ENCODE measurements around the gene ERC1. TPM values are rescaled to one million over a fixed set of nuclear protein-coding genes. Genes with fewer than 3 reads are reported as not detected.

Gene ERC1
- total RNA-seq, 1 experiment from 2014 or later = 12.3 TPM

DNA sequence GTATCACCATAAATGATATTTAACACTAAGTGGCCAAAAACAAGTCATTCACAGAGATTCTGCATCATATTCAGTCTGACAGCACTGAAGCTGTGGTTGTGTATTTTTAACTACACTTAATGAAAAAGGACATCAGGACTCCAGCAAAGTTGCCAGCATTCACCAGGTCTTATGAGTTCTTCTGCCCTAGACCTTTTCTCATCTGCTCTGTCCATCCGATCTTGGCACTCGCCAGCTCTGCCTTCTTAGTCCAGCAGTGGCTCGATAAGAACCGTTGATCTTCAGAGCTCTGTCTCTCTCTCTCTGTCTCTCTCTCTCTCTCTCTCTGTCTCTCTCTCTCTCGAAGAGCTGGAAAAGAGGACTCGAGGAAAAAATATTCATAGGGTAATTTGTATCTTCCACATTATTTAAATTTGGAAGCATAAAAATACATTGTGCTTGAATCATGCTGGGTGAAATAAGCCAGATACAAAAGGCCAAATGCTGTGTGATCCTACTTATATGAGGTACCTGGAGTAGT lies 371.2 kb downstream of the ERC1 start:
- no peaks in the 10 kb centered on the region for H3F3A ChIP-seq (ENCODE audit: low read length, unreplicated experiment)
- no peaks in the 10 kb centered on the region for H3K9me3 ChIP-seq (ENCODE audit: low read length)
- H3K9ac ChIP-seq (ENCODE audit: low read length) = no peak overlapping the region
- H2AFZ ChIP-seq (ENCODE audit: low read length) = no peak overlapping the region
- no peaks in the 10 kb centered on the region for H4K20me1 ChIP-seq (ENCODE audit: low read length)
- no peaks in the 10 kb centered on the region for H3K9me2 ChIP-seq (replicated peaks; ENCODE audit: low read length)
- no peak for DNase-seq
- H3K27me3 ChIP-seq (ENCODE audit: low read length) = no peaks in the 10 kb centered on the region
- no peaks in the 10 kb centered on the region for H3K4me1 ChIP-seq (ENCODE audit: insufficient read depth, low read length)
- CTCF ChIA-PET = no interaction called here
- POLR2A ChIA-PET (ENCODE audit: unreplicated experiment) = no interaction called here
- TF ChIP-seq, protein P1, sequence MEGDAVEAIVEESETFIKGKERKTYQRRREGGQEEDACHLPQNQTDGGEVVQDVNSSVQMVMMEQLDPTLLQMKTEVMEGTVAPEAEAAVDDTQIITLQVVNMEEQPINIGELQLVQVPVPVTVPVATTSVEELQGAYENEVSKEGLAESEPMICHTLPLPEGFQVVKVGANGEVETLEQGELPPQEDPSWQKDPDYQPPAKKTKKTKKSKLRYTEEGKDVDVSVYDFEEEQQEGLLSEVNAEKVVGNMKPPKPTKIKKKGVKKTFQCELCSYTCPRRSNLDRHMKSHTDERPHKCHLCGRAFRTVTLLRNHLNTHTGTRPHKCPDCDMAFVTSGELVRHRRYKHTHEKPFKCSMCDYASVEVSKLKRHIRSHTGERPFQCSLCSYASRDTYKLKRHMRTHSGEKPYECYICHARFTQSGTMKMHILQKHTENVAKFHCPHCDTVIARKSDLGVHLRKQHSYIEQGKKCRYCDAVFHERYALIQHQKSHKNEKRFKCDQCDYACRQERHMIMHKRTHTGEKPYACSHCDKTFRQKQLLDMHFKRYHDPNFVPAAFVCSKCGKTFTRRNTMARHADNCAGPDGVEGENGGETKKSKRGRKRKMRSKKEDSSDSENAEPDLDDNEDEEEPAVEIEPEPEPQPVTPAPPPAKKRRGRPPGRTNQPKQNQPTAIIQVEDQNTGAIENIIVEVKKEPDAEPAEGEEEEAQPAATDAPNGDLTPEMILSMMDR (conservative IDR thresholded peaks at IDR 0.05; ENCODE audit: low read depth, low read length) = no peak
- TF ChIP-seq EZH2phosphoT487 (IDR thresholded peaks at IDR 0.05; ENCODE audit: borderline replicate concordance, low read length) = no peak
- TF ChIP-seq EZH2 (IDR thresholded peaks at IDR 0.05; ENCODE audit: low read length, unreplicated experiment) = no peak
- H3K79me2 ChIP-seq (ENCODE audit: low read length) = no peaks in the 10 kb centered on the region
- H3K27ac ChIP-seq (ENCODE audit: low read length) = no peak overlapping the region
- no peak for ATAC-seq
- no TSS peak for BruUV-seq (replicated peaks)
- no peak overlapping the region for H3K4me2 ChIP-seq (ENCODE audit: low read length)
- intact Hi-C loops (cut with micrococcal nuclease) = no loop called here
- H3K4me3 ChIP-seq (ENCODE audit: low read length) = no peak overlapping the region
- H3K36me3 ChIP-seq (ENCODE audit: low read depth, low read length) = no peaks in the 10 kb centered on the region

DNA sequence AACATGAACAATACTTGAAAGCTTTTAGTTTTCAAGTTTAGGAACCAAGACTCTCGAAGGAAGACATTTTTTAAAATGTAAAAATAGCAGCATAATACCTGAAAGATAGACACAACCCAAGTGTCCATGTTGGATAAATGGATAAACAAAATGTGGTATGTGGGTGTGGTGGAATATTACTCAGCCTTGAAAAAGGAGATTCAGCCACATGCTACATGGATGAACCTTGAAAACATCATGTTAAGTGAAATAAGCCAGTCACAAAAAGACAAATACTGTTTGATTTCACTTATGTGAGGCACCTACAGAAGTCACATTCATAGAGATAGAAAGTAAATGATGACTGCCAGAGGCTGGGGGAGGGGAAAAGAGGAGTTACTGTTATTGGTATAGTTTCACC lies 374.7 kb downstream of the ERC1 start:
- BruUV-seq (replicated peaks) = no TSS peak
- Histone ChIP-seq H3K9me3 (ENCODE audit: low read length) (no peaks in the 10 kb centered on the region), H3K4me3 (ENCODE audit: low read length) (no peak overlapping the region), H3K79me2 (ENCODE audit: low read length) (no peaks in the 10 kb centered on the region), H3K27ac (ENCODE audit: low read length) (no peak overlapping the region), H3K36me3 (ENCODE audit: low read depth, low read length) (no peaks in the 10 kb centered on the region), H4K20me1 (ENCODE audit: low read length) (no peaks in the 10 kb centered on the region), H3K9ac (ENCODE audit: low read length) (no peak overlapping the region), H3K27me3 (ENCODE audit: low read length) (no peaks in the 10 kb centered on the region), H3K9me2 (replicated peaks; ENCODE audit: low read length) (no peaks in the 10 kb centered on the region), H2AFZ (ENCODE audit: low read length) (no peak overlapping the region), H3K4me1 (ENCODE audit: insufficient read depth, low read length) (no peaks in the 10 kb centered on the region), H3F3A (ENCODE audit: low read length, unreplicated experiment) (no peaks in the 10 kb centered on the region), H3K4me2 (ENCODE audit: low read length) (no peak overlapping the region)
- intact Hi-C loops (cut with micrococcal nuclease) = no loop called here
- ChIA-PET POLR2A (ENCODE audit: unreplicated experiment) (no interaction called here), CTCF (no interaction called here)
- TF ChIP-seq, protein P1 (conservative IDR thresholded peaks at IDR 0.05; ENCODE audit: low read depth, low read length) = no peak
- TF ChIP-seq EZH2phosphoT487 (IDR thresholded peaks at IDR 0.05; ENCODE audit: borderline replicate concordance, low read length) (no peak), EZH2 (IDR thresholded peaks at IDR 0.05; ENCODE audit: low read length, unreplicated experiment) (no peak)
- DNase-seq (no peak), ATAC-seq (no peak)

DNA sequence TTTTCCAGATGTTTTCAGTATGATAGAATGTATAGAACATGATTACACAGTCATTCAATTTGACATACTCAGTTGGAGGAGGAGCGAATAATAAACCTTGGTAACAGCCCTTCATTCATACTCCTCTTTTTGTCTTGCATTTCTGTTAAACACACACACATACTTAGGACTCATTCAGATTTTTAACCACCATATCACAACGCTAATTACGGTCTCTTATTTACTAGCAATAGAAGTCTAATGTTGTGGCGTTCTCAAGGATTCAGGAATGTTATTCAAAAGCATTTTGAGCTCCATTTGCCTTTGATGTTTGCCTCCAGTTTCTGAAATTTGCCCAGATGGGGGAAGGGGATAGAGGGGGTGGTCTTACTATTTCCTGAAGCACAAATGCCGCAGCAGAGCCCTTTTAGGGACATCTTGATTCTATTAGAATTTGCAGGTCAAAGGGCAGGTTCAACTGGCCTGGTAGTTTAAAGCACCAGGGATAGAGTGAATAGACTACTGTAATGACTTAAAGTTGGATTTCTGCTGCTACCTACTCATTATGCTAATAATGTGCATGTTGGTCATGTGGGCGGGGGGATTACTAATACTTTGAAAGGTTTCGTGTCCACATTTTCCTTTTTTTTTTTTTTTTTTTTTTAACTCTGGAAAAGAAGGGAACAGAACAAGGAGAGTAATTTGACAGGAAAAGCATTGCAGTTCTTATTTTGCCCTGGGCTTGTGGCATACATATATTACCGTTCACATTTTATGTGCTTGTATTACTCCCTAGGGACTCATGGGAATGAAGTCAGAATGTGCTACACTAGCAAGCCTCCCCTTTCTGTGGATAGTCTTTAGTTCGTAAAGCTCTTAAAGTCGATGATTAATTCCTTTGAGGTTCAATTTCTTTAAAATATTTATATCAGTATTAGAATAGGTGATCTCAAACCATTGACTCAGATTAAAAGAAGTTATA lies 376.6 kb downstream of the ERC1 start:
- H3K4me3 ChIP-seq (ENCODE audit: low read length) = no peak overlapping the region
- CTCF ChIA-PET = no interaction called here
- no TSS peak for BruUV-seq (replicated peaks)
- no peaks in the 10 kb centered on the region for H3K79me2 ChIP-seq (ENCODE audit: low read length)
- no peak overlapping the region for H2AFZ ChIP-seq (ENCODE audit: low read length)
- DNase-seq = no peak
- no peaks in the 10 kb centered on the region for H3K27me3 ChIP-seq (ENCODE audit: low read length)
- ATAC-seq = no peak
- intact Hi-C loops (cut with micrococcal nuclease) = no loop called here
- no peaks in the 10 kb centered on the region for H3K9me2 ChIP-seq (replicated peaks; ENCODE audit: low read length)
- H3K4me2 ChIP-seq (ENCODE audit: low read length) = no peak overlapping the region
- POLR2A ChIA-PET (ENCODE audit: unreplicated experiment) = no interaction called here
- no peaks in the 10 kb centered on the region for H3K36me3 ChIP-seq (ENCODE audit: low read depth, low read length)
- H4K20me1 ChIP-seq (ENCODE audit: low read length) = no peaks in the 10 kb centered on the region
- TF ChIP-seq, protein P1 (conservative IDR thresholded peaks at IDR 0.05; ENCODE audit: low read depth, low read length) = no peak
- TF ChIP-seq EZH2phosphoT487 (IDR thresholded peaks at IDR 0.05; ENCODE audit: borderline replicate concordance, low read length) = no peak
- no peak for TF ChIP-seq EZH2 (IDR thresholded peaks at IDR 0.05; ENCODE audit: low read length, unreplicated experiment)
- H3K9ac ChIP-seq (ENCODE audit: low read length) = no peak overlapping the region
- no peaks in the 10 kb centered on the region for H3K9me3 ChIP-seq (ENCODE audit: low read length)
- no peaks in the 10 kb centered on the region for H3K4me1 ChIP-seq (ENCODE audit: insufficient read depth, low read length)
- no peak overlapping the region for H3K27ac ChIP-seq (ENCODE audit: low read length)
- no peaks in the 10 kb centered on the region for H3F3A ChIP-seq (ENCODE audit: low read length, unreplicated experiment)
